H1 (cell line): ENCODE results near the gene SLC23A1. TPM values are rescaled to one million over a fixed set of nuclear protein-coding genes. Genes with fewer than 3 reads are reported as not detected.

Experiments used
- CTCF ChIA-PET: fragments of 300-600 bp; sonication (Branson Sonifier 250); formaldehyde crosslinking; loops from one replicate; lab custom pipeline; 2021; ENCODE audit not compliant: partially characterized antibody; lab: Charles Lee
- POLR2A ChIA-PET: fragments of 300-600 bp; sonication (Branson Sonifier 250); formaldehyde crosslinking; loops from one replicate; lab custom pipeline; 2021; ENCODE audit warnings: inconsistent platforms; ENCODE audit not compliant: partially characterized antibody; lab: Charles Lee
- DNase-seq, 2 experiments: peaks; one replicate each; pipeline versions ENCODE4 v3.0.0 to v3.0.0-alpha.2; 2010 to 2022; ENCODE audit warnings: low spot score in 2 of 2, low read depth in 1 of 2, mixed read lengths in 1 of 2
- FAIRE-seq: peaks from 2 replicates; lab custom pipeline; 2011; peaks lifted over from hg19 to GRCh38; lab: Jason Lieb, UNC
- H2AFZ ChIP-seq: 2 replicates; pipeline ENCODE4 v1.8.1; 2012; ENCODE audit warnings: low read length, inconsistent platforms
- H2AK5ac ChIP-seq: 2 replicates; pipeline ENCODE4 v1.6.1; 2013; ENCODE audit warnings: low read depth, low read length
- H2BK120ac ChIP-seq: replicated peaks from 2 replicates; pipeline ENCODE3; 2013; ENCODE audit warnings: low read depth, low read length, inconsistent platforms
- H2BK12ac ChIP-seq: 2 replicates; pipeline ENCODE4 v1.6.1; 2013; ENCODE audit warnings: low read depth, low read length
- H2BK15ac ChIP-seq: 2 replicates; pipeline ENCODE4 v1.6.1; 2013; ENCODE audit warnings: low read length
- H2BK20ac ChIP-seq: 2 replicates; pipeline ENCODE4 v1.6.1; 2013; ENCODE audit warnings: low read length
- H2BK5ac ChIP-seq: 2 replicates; pipeline ENCODE4 v1.6.1; 2013; ENCODE audit warnings: low read depth, low read length
- H3K14ac ChIP-seq: 2 replicates; pipeline ENCODE4 v1.6.1; 2013; ENCODE audit warnings: inconsistent platforms; ENCODE audit not compliant: insufficient read length
- H3K18ac ChIP-seq: 2 replicates; pipeline ENCODE4 v1.6.1; 2013; ENCODE audit warnings: low read length; ENCODE audit errors: extremely low read depth
- H3K23ac ChIP-seq: 2 replicates; pipeline ENCODE4 v1.6.1; 2013; ENCODE audit warnings: inconsistent platforms; ENCODE audit not compliant: insufficient read length
- H3K23me2 ChIP-seq: 2 replicates; pipeline ENCODE4 v1.6.1; 2013; ENCODE audit warnings: low read depth, low read length
- H3K27ac ChIP-seq: 2 replicates; pipeline ENCODE4 v1.6.1; 2011; ENCODE audit warnings: low read depth, low read length, inconsistent platforms
- H3K27me3 ChIP-seq, 4 experiments: replicated peaks in 1 of 4; 1 replicate in 1 of 4; 2 replicates in 3 of 4; pipeline versions ENCODE4 v1.6.1 to v1.8.1; 2011 to 2013; ENCODE audit warnings: low read length in 3 of 4, mild to moderate bottlenecking in 3 of 4, inconsistent platforms in 2 of 4, mixed read lengths in 2 of 4, moderate library complexity in 1 of 4; ENCODE audit not compliant: control insufficient read depth in 3 of 4, insufficient read depth in 3 of 4; ENCODE audit errors: extremely low read depth in 1 of 4
- H3K36me3 ChIP-seq, 4 experiments: 2 replicates each; pipeline versions ENCODE4 v1.6.1 to v1.8.1; 2011 to 2013; ENCODE audit warnings: mild to moderate bottlenecking in 4 of 4, low read length in 3 of 4, moderate library complexity in 2 of 4, control low read depth in 1 of 4, inconsistent platforms in 1 of 4; ENCODE audit not compliant: insufficient read depth in 4 of 4, control insufficient read depth in 2 of 4
- H3K4ac ChIP-seq: replicated peaks from 2 replicates; pipeline ENCODE3; 2013; ENCODE audit warnings: low read length, low read depth, mixed read lengths, inconsistent platforms; ENCODE audit not compliant: insufficient read length
- H3K4me1 ChIP-seq, 4 experiments: replicated peaks in 1 of 4; 1 replicate in 1 of 4; 2 replicates in 3 of 4; pipeline versions ENCODE4 v1.6.1 to v1.8.1; 2011 to 2013; ENCODE audit warnings: low read length in 3 of 4, inconsistent platforms in 2 of 4, mixed read lengths in 1 of 4; ENCODE audit not compliant: insufficient read depth in 4 of 4, control insufficient read depth in 3 of 4
- H3K4me2 ChIP-seq, 2 experiments: 2 replicates each; pipeline versions ENCODE4 v1.6.1 to v1.8.1; 2011 to 2013; ENCODE audit warnings: low read depth in 2 of 2, low read length in 2 of 2, control low read depth in 1 of 2, inconsistent platforms in 1 of 2, mild to moderate bottlenecking in 1 of 2; ENCODE audit not compliant: insufficient read depth in 1 of 2
- H3K4me3 ChIP-seq, 4 experiments: fragments of 200-600, 300-600 bp in 1 of 4; sonication (generic), shearing (Covaris generic), sonication (Bioruptor Twin) in 1 of 4; 2 replicates each; pipeline versions ENCODE4 v1.5.1 to v1.8.1; 2011 to 2016; ENCODE audit warnings: low read length in 4 of 4, low read depth in 3 of 4, control low read depth in 2 of 4, inconsistent platforms in 2 of 4, mild to moderate bottlenecking in 2 of 4, mixed read lengths in 1 of 4, moderate library complexity in 1 of 4; ENCODE audit not compliant: insufficient read depth in 2 of 4; ENCODE audit errors: extremely low read depth in 1 of 4
- H3K56ac ChIP-seq: replicated peaks from 2 replicates; pipeline ENCODE3; 2013; ENCODE audit warnings: low read depth, mild to moderate bottlenecking, mixed read lengths, low read length, inconsistent platforms; ENCODE audit not compliant: insufficient read length
- H3K79me1 ChIP-seq: 2 replicates; pipeline ENCODE4 v1.6.1; 2013; ENCODE audit warnings: low read depth, low read length, control low read depth
- H3K79me2 ChIP-seq, 2 experiments: 2 replicates each; pipeline versions ENCODE4 v1.6.1 to v1.8.1; 2012 to 2013; ENCODE audit warnings: low read length in 2 of 2, mild to moderate bottlenecking in 2 of 2, inconsistent platforms in 1 of 2; ENCODE audit not compliant: insufficient read depth in 2 of 2, control insufficient read depth in 1 of 2
- H3K9ac ChIP-seq, 4 experiments: replicated peaks in 1 of 4; 1 replicate in 1 of 4; 2 replicates in 3 of 4; pipeline versions ENCODE4 v1.6.1 to v1.8.1; 2011 to 2013; ENCODE audit warnings: low read depth in 3 of 4, low read length in 3 of 4, control low read depth in 2 of 4, mild to moderate bottlenecking in 2 of 4, moderate library complexity in 2 of 4, inconsistent platforms in 1 of 4; ENCODE audit errors: extremely low read depth in 1 of 4
- H3K9me3 ChIP-seq, 2 experiments: 2 replicates each; pipeline versions ENCODE4 v1.6.1 to v1.8.1; 2012 to 2013; ENCODE audit warnings: mild to moderate bottlenecking in 2 of 2, moderate library complexity in 2 of 2, control low read depth in 1 of 2, inconsistent platforms in 1 of 2, low read depth in 1 of 2, low read length in 1 of 2, mixed read lengths in 1 of 2; ENCODE audit not compliant: insufficient read depth in 2 of 2
- H4K20me1 ChIP-seq, 2 experiments: replicated peaks in 1 of 2; 2 replicates each; pipeline versions ENCODE3 to v1.8.1; 2011 to 2013; ENCODE audit warnings: inconsistent platforms in 2 of 2, low read length in 2 of 2, mild to moderate bottlenecking in 1 of 2; ENCODE audit not compliant: insufficient read depth in 2 of 2, control insufficient read depth in 1 of 2
- H4K5ac ChIP-seq: 2 replicates; pipeline ENCODE4 v1.6.1; 2013; ENCODE audit warnings: low read length, low read depth, mixed read lengths, inconsistent platforms; ENCODE audit not compliant: insufficient read length
- H4K8ac ChIP-seq: 2 replicates; pipeline ENCODE4 v1.8.0; 2013; ENCODE audit warnings: mild to moderate bottlenecking, moderate library complexity, low read length, inconsistent platforms; ENCODE audit not compliant: insufficient read depth; ENCODE audit errors: extremely low read depth
- H4K91ac ChIP-seq: replicated peaks from 2 replicates; pipeline ENCODE3; 2013; ENCODE audit warnings: low read length, mixed read lengths, inconsistent platforms; ENCODE audit not compliant: insufficient read length
- ATF2 ChIP-seq: IDR thresholded peaks from 2 replicates; pipeline ENCODE4 v1.6.1; 2012; ENCODE audit warnings: low read length, inconsistent platforms
- ATF3 ChIP-seq: IDR thresholded peaks from 2 replicates; pipeline ENCODE4 v1.6.1; 2011; ENCODE audit warnings: low read depth, mild to moderate bottlenecking, low read length; ENCODE audit not compliant: insufficient read depth
- CREB1 ChIP-seq: IDR thresholded peaks from 2 replicates; pipeline ENCODE4 v1.6.1; 2012; ENCODE audit warnings: inconsistent platforms
- CTBP2 ChIP-seq: IDR thresholded peaks from 2 replicates; pipeline ENCODE4 v1.7.0; 2011; ENCODE audit warnings: borderline replicate concordance, mild to moderate bottlenecking, moderate library complexity, mixed read lengths, low read length; ENCODE audit not compliant: insufficient read depth, insufficient read length
- EGR1 ChIP-seq: IDR thresholded peaks from 2 replicates; pipeline ENCODE4 v1.6.1; 2011; ENCODE audit warnings: low read depth, low read length, borderline replicate concordance
- EZH2 ChIP-seq: fragments of 200-600 bp; sonication (generic); IDR thresholded peaks from 2 replicates; pipeline ENCODE4 v1.7.1; 2012; ENCODE audit warnings: low read depth, mild to moderate bottlenecking, moderate library complexity, low read length, inconsistent platforms; ENCODE audit not compliant: severe bottlenecking
- KDM4A ChIP-seq: IDR thresholded peaks from one replicate; pipeline ENCODE4 v1.7.1; 2012; ENCODE audit warnings: low read depth, mild to moderate bottlenecking, moderate library complexity, low read length, inconsistent platforms; ENCODE audit not compliant: severe bottlenecking
- PHF8 ChIP-seq: fragments of 200-600 bp; sonication (generic); conservative IDR thresholded peaks from 2 replicates; pipeline ENCODE4 v1.7.1; 2012; ENCODE audit warnings: low read depth, mild to moderate bottlenecking, inconsistent platforms, low read length, moderate library complexity
- SUZ12 ChIP-seq: fragments of 200-600 bp; sonication (generic); IDR thresholded peaks from 2 replicates; pipeline ENCODE4 v1.6.1; 2012; ENCODE audit warnings: mild to moderate bottlenecking, inconsistent platforms, low read length, moderate library complexity, mixed read lengths
- TAF7 ChIP-seq: optimal IDR thresholded peaks from 2 replicates; pipeline ENCODE3; 2011; ENCODE audit warnings: low read depth, mild to moderate bottlenecking, inconsistent platforms, low read length, moderate library complexity, borderline replicate concordance
- TEAD4 ChIP-seq: IDR thresholded peaks from 2 replicates; pipeline ENCODE4 v1.6.1; 2012; ENCODE audit warnings: low read depth, low read length, inconsistent platforms, mixed read lengths
- WGBS, 2 experiments: shearing (Covaris generic) in 1 of 2; methylation state at CpG; one replicate each; pipeline versions ENCODE4 v1.1.6 to v1.1.7; 2013 to 2015; ENCODE audit warnings: low lambda C conversion rate in 2 of 2, mixed read lengths in 2 of 2, inconsistent platforms in 1 of 2, low coverage in 1 of 2, missing lambda C conversion rate in 1 of 2; ENCODE audit not compliant: insufficient replicate concordance in 2 of 2, insufficient coverage in 1 of 2, insufficient read length in 1 of 2; ENCODE audit errors: extremely low coverage in 1 of 2, missing lambda C conversion rate in 1 of 2; 5-methylcytosine and 5-hydroxymethylcytosine counted together
- polyA plus RNA-seq, 7 experiments: library from polyadenylated mRNA; depleted of rRNA in 3 of 7; stranded (reverse) in 5 of 7; unstranded in 2 of 7; fragments of >200 nt in 5 of 7; fragments of 200-250 nt in 2 of 7; gene quantifications; 1 replicate in 5 of 7; 2 replicates in 1 of 7; 4 replicates in 1 of 7; pipeline versions ENCODE4 v1.2.1 to v1.2.3, GENCODE V29; 2011 to 2013; ENCODE audit warnings: missing spikeins in 2 of 7, mixed read lengths in 2 of 7
- total RNA-seq: library from RNA; stranded (reverse); fragmentation: NEBNext Ultra II Directional; extraction: Animal tissue kit (Norgen Biotek cat#: 25700); gene quantifications from 2 replicates; pipeline ENCODE4 v1.2.1, GENCODE V29; 2021

SLC23A1 gene
- total and polyA plus RNA-seq, 2 of the 8 experiments (the other 6 are each of a cell fraction or from before 2014, with no cell fraction given): not detected

GRCh38 chr5:139374909-139375308, 8.2 kb downstream of the SLC23A1 start:
- Histone ChIP-seq H3K23me2 (no peaks in the 10 kb centered on the region), H4K20me1 (peaks cover 2 to 3% of the 10 kb centered on the region in 2 experiments), H3K79me2 (no peaks in the 10 kb centered on the region), H3K14ac (no peak overlapping the region), H2AK5ac (no peak overlapping the region), H2BK20ac (no peak overlapping the region), H3K23ac (no peak overlapping the region), H3K27ac (no peak overlapping the region), H4K8ac (no peak overlapping the region), H2BK15ac (no peak overlapping the region), H3K4me2 (no peak overlapping the region), H3K79me1 (peaks cover 2% of the 10 kb centered on the region; the same call in 1 of the 2 replicates), H3K9ac (no peak overlapping the region), H4K91ac (no peak overlapping the region), H3K27me3 (no peaks in the 10 kb centered on the region), H3K56ac (no peak overlapping the region), H3K4me1 (peaks cover 0 to 8% (median 0%) of the 10 kb centered on the region in 4 experiments; a peak in 2 of 7 replicates), H3K36me3 (peaks cover 0 to 18% (median 8%) of the 10 kb centered on the region in 4 experiments; a peak in 4 of 8 replicates), H2BK5ac (no peak overlapping the region), H2BK120ac (no peak overlapping the region), H2BK12ac (no peak overlapping the region), H3K18ac (no peak overlapping the region), H3K9me3 (no peaks in the 10 kb centered on the region), H3K4ac (no peak overlapping the region), H4K5ac (no peak overlapping the region), H3K4me3 (no peak overlapping the region), H2AFZ (no peak overlapping the region)
- WGBS, 2 experiments: 86% methylated on average over 2 of the region's 2 CpGs; no CpG with 5 or more reads in 1 of the 2 experiments
- FAIRE-seq (no peak), DNase-seq (no peak)
- CTCF ChIA-PET: interaction anchor here (0.7 to 1.3 kb wide), 5 partner anchors 13 to 33 kb away, joined by 3 to 4 read pairs (median 3); partner anchors contain the start of gene MZB1
- POLR2A ChIA-PET: interaction anchor here (0.9 to 3.9 kb wide), 10 partner anchors 12 to 81 kb away, joined by 3 to 16 read pairs (median 6); partner anchors contain the start of genes MATR3, MZB1 and PAIP2
- no peak for TF ChIP-seq SUZ12
- TF ChIP-seq CREB1: no peak
- no peak for TF ChIP-seq PHF8
- no peak for TF ChIP-seq EZH2
- TF ChIP-seq CTBP2: no peak
- TF ChIP-seq ATF2: no peak
- TF ChIP-seq TAF7: no peak
- no peak for TF ChIP-seq EGR1
- no peak for TF ChIP-seq TEAD4
- no peak for TF ChIP-seq ATF3
- no peak for TF ChIP-seq KDM4A
